NB4 (cell line): ENCODE data around the gene CDKAL1.

Source experiments
- CTCF ChIP-seq: IDR thresholded peaks from one replicate; pipeline ENCODE4 v1.5.1; 2012; ENCODE audit warnings: low read depth, low read length
- POLR2A ChIP-seq: IDR thresholded peaks from 2 replicates; pipeline ENCODE4 v1.6.1; 2011; ENCODE audit warnings: mild to moderate bottlenecking; ENCODE audit not compliant: insufficient read length; ENCODE audit errors: extremely low read depth

DNA sequence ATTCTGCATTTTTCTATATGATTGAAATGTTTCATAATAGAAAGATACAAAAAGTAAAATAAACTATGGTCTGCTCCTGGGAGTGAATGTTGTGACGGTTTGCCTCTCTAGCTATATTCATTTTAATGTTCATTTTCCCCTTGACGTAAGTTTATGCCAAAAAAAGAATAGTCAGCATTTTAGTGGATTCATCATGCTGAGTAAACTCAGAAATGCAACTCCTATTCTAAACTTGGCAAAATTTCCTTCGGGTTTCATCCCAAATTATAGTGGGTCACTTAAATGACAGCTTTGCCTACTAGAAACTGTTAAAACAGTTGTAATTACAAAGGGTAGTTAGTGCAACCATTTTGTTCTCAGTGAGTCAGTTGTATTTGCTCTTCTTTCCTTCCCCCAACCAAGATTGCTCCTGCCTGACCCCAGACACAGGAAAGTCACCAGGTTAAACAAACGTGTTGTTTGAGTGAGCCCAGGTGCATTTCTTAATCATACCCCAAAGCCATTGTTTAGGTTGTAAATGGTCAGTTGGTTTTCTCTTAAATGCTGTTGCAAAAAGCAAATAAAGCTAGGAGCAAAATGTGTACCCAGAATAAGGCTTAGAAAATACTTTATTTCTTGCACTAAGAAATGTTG is 577.0 kb downstream of the CDKAL1 start:
- TF ChIP-seq POLR2A (no peak), CTCF (no peak)
